Measurements from ENCODE around the gene DCHS2.

Gene DCHS2

GRCh38 chr4:154506253-154506652 is 14.7 kb upstream of the DCHS2 start:
- no peak for TF ChIP-seq FOXP2 (optimal IDR thresholded peaks at IDR 0.05; ENCODE audit: borderline replicate concordance, extremely low read depth, extremely low read length, insufficient read depth)
- TF ChIP-seq REST (IDR thresholded peaks at IDR 0.05; ENCODE audit: insufficient read depth in 1 of 2, low read depth in 2 of 2, low read length in 2 of 2) = no peak
- TF ChIP-seq TAF1 (IDR thresholded peaks at IDR 0.05; ENCODE audit: borderline replicate concordance, insufficient read depth, low read length) = no peak
- TF ChIP-seq POLR2AphosphoS5 (IDR thresholded peaks at IDR 0.05; ENCODE audit: low read depth, low read length) = no peak
- no peak for TF ChIP-seq SIN3A (IDR thresholded peaks at IDR 0.05; ENCODE audit: borderline replicate concordance, insufficient read depth, low read length)

- TF ChIP-seq POLR2AphosphoS5 (IDR thresholded peaks at IDR 0.05; ENCODE audit: low read depth, low read length) (no peak), SIN3A (IDR thresholded peaks at IDR 0.05; ENCODE audit: borderline replicate concordance, insufficient read depth, low read length) (no peak), REST (IDR thresholded peaks at IDR 0.05; ENCODE audit: insufficient read depth in 1 of 2, low read depth in 2 of 2, low read length in 2 of 2) (no peak), TAF1 (IDR thresholded peaks at IDR 0.05; ENCODE audit: borderline replicate concordance, insufficient read depth, low read length) (no peak), FOXP2 (optimal IDR thresholded peaks at IDR 0.05; ENCODE audit: borderline replicate concordance, extremely low read depth, extremely low read length, insufficient read depth) (no peak)
Observed at GRCh38 chr4:154503598-154503997, 12.0 kb upstream of the DCHS2 start.

GRCh38 chr4:154502111-154502510 is 10.5 kb upstream of the DCHS2 start:
- TF ChIP-seq REST (IDR thresholded peaks at IDR 0.05; ENCODE audit: insufficient read depth in 1 of 2, low read depth in 2 of 2, low read length in 2 of 2) (no peak), TAF1 (IDR thresholded peaks at IDR 0.05; ENCODE audit: borderline replicate concordance, insufficient read depth, low read length) (no peak), FOXP2 (optimal IDR thresholded peaks at IDR 0.05; ENCODE audit: borderline replicate concordance, extremely low read depth, extremely low read length, insufficient read depth) (no peak), POLR2AphosphoS5 (IDR thresholded peaks at IDR 0.05; ENCODE audit: low read depth, low read length) (no peak), SIN3A (IDR thresholded peaks at IDR 0.05; ENCODE audit: borderline replicate concordance, insufficient read depth, low read length) (no peak)

GRCh38 chr4:154497889-154498288 is 6.3 kb upstream of the DCHS2 start:
- TF ChIP-seq TAF1 (IDR thresholded peaks at IDR 0.05; ENCODE audit: borderline replicate concordance, insufficient read depth, low read length) (no peak), SIN3A (IDR thresholded peaks at IDR 0.05; ENCODE audit: borderline replicate concordance, insufficient read depth, low read length) (no peak), FOXP2 (optimal IDR thresholded peaks at IDR 0.05; ENCODE audit: borderline replicate concordance, extremely low read depth, extremely low read length, insufficient read depth) (no peak), POLR2AphosphoS5 (IDR thresholded peaks at IDR 0.05; ENCODE audit: low read depth, low read length) (no peak), REST (IDR thresholded peaks at IDR 0.05; ENCODE audit: insufficient read depth in 1 of 2, low read depth in 2 of 2, low read length in 2 of 2) (no peak)

GRCh38 chr4:154495867-154496266 is 4.3 kb upstream of the DCHS2 start:
- no peak for TF ChIP-seq SIN3A (IDR thresholded peaks at IDR 0.05; ENCODE audit: borderline replicate concordance, insufficient read depth, low read length)
- no peak for TF ChIP-seq FOXP2 (optimal IDR thresholded peaks at IDR 0.05; ENCODE audit: borderline replicate concordance, extremely low read depth, extremely low read length, insufficient read depth)
- TF ChIP-seq TAF1 (IDR thresholded peaks at IDR 0.05; ENCODE audit: borderline replicate concordance, insufficient read depth, low read length) = no peak
- no peak for TF ChIP-seq REST (IDR thresholded peaks at IDR 0.05; ENCODE audit: insufficient read depth in 1 of 2, low read depth in 2 of 2, low read length in 2 of 2)
- TF ChIP-seq POLR2AphosphoS5 (IDR thresholded peaks at IDR 0.05; ENCODE audit: low read depth, low read length) = no peak
